Endodermal cell (in vitro differentiated cells): ENCODE results near the gene OGFOD2. TPM values are rescaled to one million over a fixed set of nuclear protein-coding genes. Genes with fewer than 3 reads are reported as not detected.

Experiments used
- DNase-seq: peaks from one replicate; pipeline ENCODE4 v3.0.0-alpha.2; 2017
- H3K27ac ChIP-seq: 2 replicates; pipeline ENCODE4 v1.5.1; 2013; ENCODE audit warnings: mild to moderate bottlenecking, low read depth, low read length, moderate library complexity
- H3K27me3 ChIP-seq: 2 replicates; pipeline ENCODE4 v1.6.1; 2013; ENCODE audit warnings: mild to moderate bottlenecking, low read length, moderate library complexity; ENCODE audit not compliant: insufficient read depth, control insufficient read depth, poor library complexity, severe bottlenecking
- H3K36me3 ChIP-seq: 2 replicates; pipeline ENCODE4 v1.7.0; 2013; ENCODE audit warnings: mild to moderate bottlenecking, low read length, moderate library complexity; ENCODE audit not compliant: control insufficient read depth, insufficient read depth
- H3K4me1 ChIP-seq: one replicate; pipeline ENCODE4 v1.7.0; 2013; ENCODE audit warnings: low read length; ENCODE audit not compliant: control insufficient read depth, insufficient read depth
- H3K4me3 ChIP-seq: 2 replicates; pipeline ENCODE4 v1.5.1; 2013; ENCODE audit warnings: mild to moderate bottlenecking, low read length, moderate library complexity
- H3K9ac ChIP-seq: 2 replicates; pipeline ENCODE4 v1.6.1; 2013; ENCODE audit warnings: mild to moderate bottlenecking, low read length, moderate library complexity; ENCODE audit not compliant: poor library complexity, severe bottlenecking; ENCODE audit errors: extremely low read depth
- H3K9me3 ChIP-seq: 2 replicates; pipeline ENCODE4 v1.6.1; 2013; ENCODE audit warnings: mild to moderate bottlenecking, low read length, moderate library complexity; ENCODE audit not compliant: control insufficient read depth
- H3K27ac Mint-ChIP-seq: 2 replicates; pipeline ENCODE4 v1.8.0; 2020; ENCODE audit warnings: mixed read lengths
- H3K27me3 Mint-ChIP-seq: 2 replicates; pipeline ENCODE4 v1.8.0; 2021; ENCODE audit warnings: mild to moderate bottlenecking, mixed read lengths; ENCODE audit not compliant: insufficient read depth
- H3K36me3 Mint-ChIP-seq: 2 replicates; pipeline ENCODE4 v1.8.0; 2020; ENCODE audit warnings: low read depth, mixed read lengths
- H3K4me1 Mint-ChIP-seq: 2 replicates; pipeline ENCODE4 v1.8.0; 2020; ENCODE audit warnings: mixed read lengths
- H3K4me3 Mint-ChIP-seq: 2 replicates; pipeline ENCODE4 v1.8.0; 2020; ENCODE audit warnings: mild to moderate bottlenecking, moderate library complexity, mixed read lengths
- H3K9me3 Mint-ChIP-seq: 2 replicates; pipeline ENCODE4 v1.8.0; 2020; ENCODE audit warnings: mild to moderate bottlenecking, mixed read lengths
- CTCF ChIP-seq: fragments of 200-600 bp; sonication (generic); conservative IDR thresholded peaks from 2 replicates; pipeline ENCODE4 v1.5.0; 2021; ENCODE audit warnings: antibody characterized with exemption, mild to moderate bottlenecking
- WGBS, 2 experiments: methylation state at CpG; one replicate each; pipeline versions ENCODE4 v1.1.5 to v1.1.7; 2013; ENCODE audit warnings: missing lambda C conversion rate in 2 of 2, mixed read lengths in 1 of 2; ENCODE audit not compliant: insufficient coverage in 1 of 2, insufficient read length in 1 of 2; 5-methylcytosine and 5-hydroxymethylcytosine counted together
- total RNA-seq, 2 donors: library from RNA; stranded (reverse); fragmentation: NEBNext Ultra II Directional in 1 of 2; extraction: Animal tissue kit (Norgen Biotek cat#: 25700) in 1 of 2; gene quantifications; 2 replicates in 1 of 2; 3 replicates in 1 of 2; pipeline ENCODE4 v1.2.1, GENCODE V29; 2021

OGFOD2 gene
- total RNA-seq, 2 donors from 2014 or later, result 17.5 to 19.9 TPM

- H3K4me3 Mint-ChIP-seq, result no peak overlapping the region
- Histone ChIP-seq H3K27ac (no peak overlapping the region), H3K27me3 (no peaks in the 10 kb centered on the region), H3K4me3 (no peak overlapping the region), H3K4me1 (no peaks in the 10 kb centered on the region), H3K36me3 (no peaks in the 10 kb centered on the region), H3K9ac (no peak overlapping the region), H3K9me3 (no peaks in the 10 kb centered on the region)
- no peak overlapping the region for H3K27ac Mint-ChIP-seq
- peaks cover 2% of the 10 kb centered on the region for H3K36me3 Mint-ChIP-seq
- no peaks in the 10 kb centered on the region for H3K4me1 Mint-ChIP-seq
- H3K27me3 Mint-ChIP-seq, result no peaks in the 10 kb centered on the region
- H3K9me3 Mint-ChIP-seq, result no peaks in the 10 kb centered on the region
- WGBS, 2 experiments, result 73 to 88% methylated on average over 7 to 8 of the region's 8 CpGs
- TF ChIP-seq CTCF, result no peak
- DNase-seq, result no peak
These were observed 19.9 kb upstream of the OGFOD2 start for GRCh38 chr12:122955156-122955555.

GRCh38 chr12:122956035-122956434, 19.0 kb upstream of the OGFOD2 start:
- Histone ChIP-seq H3K36me3 (no peaks in the 10 kb centered on the region), H3K9me3 (no peaks in the 10 kb centered on the region), H3K27ac (no peak overlapping the region), H3K27me3 (no peaks in the 10 kb centered on the region), H3K4me3 (no peak overlapping the region), H3K4me1 (no peaks in the 10 kb centered on the region), H3K9ac (no peak overlapping the region)
- Mint-ChIP-seq H3K9me3 (no peaks in the 10 kb centered on the region), H3K36me3 (peaks cover 2% of the 10 kb centered on the region), H3K4me1 (no peaks in the 10 kb centered on the region), H3K27ac (no peak overlapping the region), H3K27me3 (no peaks in the 10 kb centered on the region), H3K4me3 (no peak overlapping the region)
- WGBS, 2 experiments, result 100% methylated on average over 1 to 2 of the region's 2 CpGs
- DNase-seq, result no peak
- TF ChIP-seq CTCF, result no peak

- Histone ChIP-seq H3K4me1 (no peaks in the 10 kb centered on the region), H3K9ac (no peak overlapping the region), H3K4me3 (no peak overlapping the region), H3K27ac (no peak overlapping the region), H3K36me3 (no peaks in the 10 kb centered on the region), H3K27me3 (no peaks in the 10 kb centered on the region), H3K9me3 (no peaks in the 10 kb centered on the region)
- Mint-ChIP-seq H3K4me3 (no peak overlapping the region), H3K27me3 (no peaks in the 10 kb centered on the region), H3K9me3 (no peaks in the 10 kb centered on the region), H3K27ac (no peak overlapping the region), H3K4me1 (no peaks in the 10 kb centered on the region), H3K36me3 (peaks cover 2% of the 10 kb centered on the region)
- TF ChIP-seq CTCF, result no peak
- 93 to 95% methylated on average over 3 to 5 of the region's 5 CpGs for WGBS, 2 experiments
- DNase-seq, result no peak
These were observed 16.7 kb upstream of the OGFOD2 start for GRCh38 chr12:122958198-122958888.
